HCT116 (cell line): ENCODE results near the gene CSH2. TPM values are rescaled to one million over a fixed set of nuclear protein-coding genes. Genes with fewer than 3 reads are reported as not detected.
A peak's percentile ranks its signal among the peaks of the same experiment; 100 is the strongest.

Experiments
- ATAC-seq: fragments of 200-7000 bp; cut with Tn5 transposase; 2 replicates; pipeline ENCODE4 v1.9.1; 2020; ENCODE audit warnings: mild to moderate bottlenecking, moderate library complexity
- BruUV-seq: library from RNA; stranded (reverse); fragments of 400-500 nt; replicated peaks from 2 replicates; lab custom pipeline; 2021; lab: Mats Ljungman, UMichigan
- CTCF ChIA-PET: fragments of 300-600 bp; sonication (Branson Sonifier 250); formaldehyde crosslinking; loops from one replicate; lab custom pipeline; 2021; ENCODE audit warnings: antibody characterized with exemption; lab: Charles Lee
- POLR2A ChIA-PET: fragments of 300-600, 350-600 bp; sonication (Branson Sonifier 250); formaldehyde crosslinking; loops from one replicate; lab custom pipeline; 2021; ENCODE audit warnings: antibody characterized with exemption; lab: Charles Lee
- RAD21 ChIA-PET, 2 experiments: fragments of 300-600 bp; sonication (Branson Sonifier 250); formaldehyde crosslinking; loops; one replicate each; lab custom pipeline; 2023; ENCODE audit warnings: low total read pairs in 2 of 2; ENCODE audit not compliant: uncharacterized antibody in 2 of 2, unreplicated experiment in 2 of 2, low non-redundant PET in 1 of 2; lab: Charles Lee
- DNase-seq: peaks from one replicate; pipeline ENCODE4 v3.0.0-alpha.2; 2010; ENCODE audit warnings: low read depth, low spot score
- H2AFZ ChIP-seq: fragments of 200-600 bp; shearing (Covaris generic), sonication (generic); 2 replicates; pipeline ENCODE4 v1.6.1; 2017; ENCODE audit warnings: low read depth, mixed run types, mixed read lengths, antibody characterized with exemption, low read length; ENCODE audit not compliant: poor library complexity, severe bottlenecking
- H3K27ac ChIP-seq: 2 replicates; pipeline ENCODE4 v1.5.1; 2012; ENCODE audit warnings: low read depth, low read length
- H3K27me3 ChIP-seq: fragments of 200-600 bp; sonication (generic); 2 replicates; pipeline ENCODE4 v1.6.1; 2016; ENCODE audit warnings: mixed run types, low read length, mixed read lengths; ENCODE audit not compliant: insufficient read depth
- H3K36me3 ChIP-seq, 2 experiments: fragments of 200-500 bp in 1 of 2; fragments of 200-600 bp in 1 of 2; sonication (Bioruptor generic) in 1 of 2; sonication (generic) in 1 of 2; 2 replicates each; pipeline versions ENCODE4 v1.5.1 to v1.6.1; 2014 to 2016; ENCODE audit warnings: low read length in 2 of 2, inconsistent platforms in 1 of 2, mixed read lengths in 1 of 2, mixed run types in 1 of 2; ENCODE audit not compliant: insufficient read depth in 2 of 2, control insufficient read depth in 1 of 2
- H3K4me1 ChIP-seq, 2 experiments: fragments of 200-600 bp in 1 of 2; sonication (generic) in 1 of 2; 2 replicates each; pipeline versions ENCODE4 v1.5.1 to v1.6.1; 2012 to 2017; ENCODE audit warnings: low read length in 2 of 2, inconsistent platforms in 1 of 2, mild to moderate bottlenecking in 1 of 2, mixed read lengths in 1 of 2, mixed run types in 1 of 2, moderate library complexity in 1 of 2; ENCODE audit not compliant: insufficient read depth in 2 of 2, control insufficient read depth in 1 of 2
- H3K4me2 ChIP-seq: fragments of 200-600 bp; sonication (generic); 2 replicates; pipeline ENCODE4 v1.6.1; 2017; ENCODE audit warnings: mixed run types, low read length, mixed read lengths
- H3K4me3 ChIP-seq, 2 experiments: fragments of 200-600 bp in 1 of 2; sonication (generic) in 1 of 2; replicated peaks in 1 of 2; 2 replicates each; pipeline ENCODE4 v1.5.1; 2011 to 2016; ENCODE audit warnings: low read length in 2 of 2, control low read depth in 1 of 2, low read depth in 1 of 2, mild to moderate bottlenecking in 1 of 2, mixed read lengths in 1 of 2, mixed run types in 1 of 2
- H3K79me2 ChIP-seq: fragments of 200-600 bp; sonication (generic); 2 replicates; pipeline ENCODE4 v1.6.1; 2017; ENCODE audit warnings: mild to moderate bottlenecking, mixed run types, low read length, moderate library complexity, mixed read lengths; ENCODE audit not compliant: insufficient read depth
- H3K9ac ChIP-seq: fragments of 200-600 bp; sonication (generic); 2 replicates; pipeline ENCODE4 v1.6.1; 2016; ENCODE audit warnings: low read length, mixed read lengths
- H3K9me2 ChIP-seq: fragments of 200-600 bp; sonication (generic), shearing (Covaris generic); 2 replicates; pipeline ENCODE4 v1.6.1; 2017; ENCODE audit warnings: mixed run types, mild to moderate bottlenecking, moderate library complexity; ENCODE audit not compliant: insufficient read depth
- H3K9me3 ChIP-seq, 2 experiments: fragments of 200-500 bp in 1 of 2; fragments of 200-600 bp in 1 of 2; sonication (Bioruptor generic) in 1 of 2; sonication (generic) in 1 of 2; 2 replicates each; pipeline ENCODE4 v1.6.1; 2014 to 2017; ENCODE audit warnings: low read length in 2 of 2, mixed read lengths in 2 of 2, inconsistent platforms in 1 of 2, low read depth in 1 of 2, mild to moderate bottlenecking in 1 of 2, mixed run types in 1 of 2, moderate library complexity in 1 of 2; ENCODE audit not compliant: control insufficient read depth in 1 of 2, insufficient read depth in 1 of 2
- H4K20me1 ChIP-seq: fragments of 200-600 bp; sonication (generic), shearing (Covaris generic); 2 replicates; pipeline ENCODE4 v1.6.1; 2017; ENCODE audit warnings: mixed run types, mild to moderate bottlenecking, moderate library complexity; ENCODE audit not compliant: insufficient read depth
- ELF1 ChIP-seq: IDR thresholded peaks from 2 replicates; pipeline ENCODE4 v1.6.1; 2012; ENCODE audit warnings: low read depth, borderline replicate concordance
- ZBTB33 ChIP-seq: IDR thresholded peaks from 2 replicates; pipeline ENCODE4 v1.6.1; 2011; ENCODE audit warnings: mild to moderate bottlenecking, low read length, moderate library complexity; ENCODE audit not compliant: insufficient replicate concordance; ENCODE audit errors: extremely low read depth
- intact Hi-C: fragments of 100-400 bp; cut with micrococcal nuclease; formaldehyde crosslinking; loops from 2 replicates; pipeline ENCODE4 v1.10.0; 2022
- total RNA-seq: library from RNA; stranded (reverse); gene quantifications from one replicate; pipeline ENCODE4 v1.2.1, GENCODE V29; 2021; ENCODE audit not compliant: unreplicated experiment
- TF ChIP-seq, protein P1 (sequence below), 3 experiments: fragments of 200-600 bp in 1 of 3; sonication (generic) in 1 of 3; IDR thresholded peaks in 2 of 3; conservative IDR thresholded peaks in 1 of 3; 2 replicates each; pipeline ENCODE4 v1.5.1; 2012 to 2017; ENCODE audit warnings: low read depth in 2 of 3, low read length in 2 of 3, antibody characterized with exemption in 1 of 3, borderline replicate concordance in 1 of 3, control low read depth in 1 of 3, mild to moderate bottlenecking in 1 of 3, mixed read lengths in 1 of 3, mixed run types in 1 of 3, moderate library complexity in 1 of 3; ENCODE audit not compliant: insufficient read depth in 1 of 3

CSH2 gene
- total RNA-seq, 1 experiment from 2014 or later, result not detected

GRCh38 chr17:63827002-63827800 is 46.3 kb downstream of the CSH2 start, which contains the start of the genes FTSJ3 and PSMC5 (continued):
- peak; percentile 37 for TF ChIP-seq ZBTB33

DNA sequence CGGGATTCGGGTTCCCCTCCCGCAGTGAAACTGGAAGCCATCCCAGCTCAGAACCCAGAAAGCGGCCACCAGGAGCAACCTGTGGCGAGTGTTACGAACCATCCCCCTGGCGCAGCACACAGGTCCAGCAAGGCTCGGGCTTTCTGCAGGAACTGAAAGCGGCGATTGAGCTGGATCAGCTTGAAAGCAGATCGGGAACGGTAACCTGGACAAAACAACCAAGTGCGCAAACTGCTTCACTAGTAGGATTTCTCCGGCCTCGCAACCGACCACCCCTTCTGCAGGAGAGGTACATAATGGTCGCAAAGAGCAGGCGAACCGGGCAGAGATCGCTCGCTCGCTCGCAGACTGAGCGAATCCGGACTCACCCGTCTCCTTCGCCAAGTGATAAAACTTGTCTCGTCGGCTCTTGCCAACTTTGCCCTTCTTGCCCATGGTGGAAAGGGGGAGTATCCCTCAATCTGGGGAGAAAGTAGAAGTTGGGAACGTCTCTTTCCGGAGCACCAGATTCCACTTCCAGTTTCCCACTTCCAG is 46.9 kb downstream of the CSH2 start:
- no peaks in the 10 kb centered on the region for H3K27me3 ChIP-seq
- ChIA-PET RAD21 (no interaction called here), CTCF (interaction anchor here (1.0 to 1.7 kb wide), 2 partner anchors 8 to 40 kb away, joined by 3 to 6 read pairs; no protein-coding TSS in a partner anchor), POLR2A (interaction anchor here (1.2 to 4.3 kb wide), 2 partner anchors 17 to 53 kb away, joined by 5 to 16 read pairs; partner anchors contain the start of genes CCDC47 and DDX42)
- peaks cover 62 to 71% of the 10 kb centered on the region in 2 experiments for H3K36me3 ChIP-seq
- TF ChIP-seq, protein P1, sequence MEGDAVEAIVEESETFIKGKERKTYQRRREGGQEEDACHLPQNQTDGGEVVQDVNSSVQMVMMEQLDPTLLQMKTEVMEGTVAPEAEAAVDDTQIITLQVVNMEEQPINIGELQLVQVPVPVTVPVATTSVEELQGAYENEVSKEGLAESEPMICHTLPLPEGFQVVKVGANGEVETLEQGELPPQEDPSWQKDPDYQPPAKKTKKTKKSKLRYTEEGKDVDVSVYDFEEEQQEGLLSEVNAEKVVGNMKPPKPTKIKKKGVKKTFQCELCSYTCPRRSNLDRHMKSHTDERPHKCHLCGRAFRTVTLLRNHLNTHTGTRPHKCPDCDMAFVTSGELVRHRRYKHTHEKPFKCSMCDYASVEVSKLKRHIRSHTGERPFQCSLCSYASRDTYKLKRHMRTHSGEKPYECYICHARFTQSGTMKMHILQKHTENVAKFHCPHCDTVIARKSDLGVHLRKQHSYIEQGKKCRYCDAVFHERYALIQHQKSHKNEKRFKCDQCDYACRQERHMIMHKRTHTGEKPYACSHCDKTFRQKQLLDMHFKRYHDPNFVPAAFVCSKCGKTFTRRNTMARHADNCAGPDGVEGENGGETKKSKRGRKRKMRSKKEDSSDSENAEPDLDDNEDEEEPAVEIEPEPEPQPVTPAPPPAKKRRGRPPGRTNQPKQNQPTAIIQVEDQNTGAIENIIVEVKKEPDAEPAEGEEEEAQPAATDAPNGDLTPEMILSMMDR (IDR thresholded peaks at IDR 0.05 in 2 of 3, conservative IDR thresholded peaks at IDR 0.05 in 1 of 3; ENCODE audit: borderline replicate concordance in 1 of 3, insufficient read depth in 1 of 3, low read depth in 2 of 3, low read length in 2 of 3), result peak in 1 of 3 experiments; percentile 8; a peak in 2 of 6 replicates
- TF ChIP-seq ELF1, result no peak
- no peaks in the 10 kb centered on the region for H3K9me2 ChIP-seq
- H3K9ac ChIP-seq, result peak overlapping the region; percentile 88
- peaks cover 93% of the 10 kb centered on the region for H3K79me2 ChIP-seq
- no peaks in the 10 kb centered on the region for H3K9me3 ChIP-seq
- DNase-seq (no peak), ATAC-seq (peak; percentile 6)
- peak overlapping the region; percentile 81 for H3K27ac ChIP-seq
- intact Hi-C loops, result loop anchor here (1.0 to 5.0 kb wide), 3 partner anchors 13 to 129 kb away; partner anchors contain the start of gene CCDC47
- H3K4me2 ChIP-seq, result peak overlapping the region; percentile 84
- H4K20me1 ChIP-seq, result peaks cover 4% of the 10 kb centered on the region; the same call in 1 of the 2 replicates
- H3K4me3 ChIP-seq, result peak overlapping the region; percentile 81 to 85
- H3K4me1 ChIP-seq, result peaks cover 8 to 16% of the 10 kb centered on the region in 2 experiments
- no peak overlapping the region for H2AFZ ChIP-seq
- BruUV-seq, result TSS peak; percentile 81
